NCI-H748 (cell line): ENCODE results near the gene KMT2D.

Experiments
- DNase-seq: peaks from one replicate; lab custom pipeline; 2025; ENCODE audit not compliant: unreplicated experiment; lab: John Stamatoyannopoulos, UW

The KMT2D gene

GRCh38 chr12:49037111-49037946 lies 23.3 kb downstream of the KMT2D start:
- DNase-seq, result no peak

DNA sequence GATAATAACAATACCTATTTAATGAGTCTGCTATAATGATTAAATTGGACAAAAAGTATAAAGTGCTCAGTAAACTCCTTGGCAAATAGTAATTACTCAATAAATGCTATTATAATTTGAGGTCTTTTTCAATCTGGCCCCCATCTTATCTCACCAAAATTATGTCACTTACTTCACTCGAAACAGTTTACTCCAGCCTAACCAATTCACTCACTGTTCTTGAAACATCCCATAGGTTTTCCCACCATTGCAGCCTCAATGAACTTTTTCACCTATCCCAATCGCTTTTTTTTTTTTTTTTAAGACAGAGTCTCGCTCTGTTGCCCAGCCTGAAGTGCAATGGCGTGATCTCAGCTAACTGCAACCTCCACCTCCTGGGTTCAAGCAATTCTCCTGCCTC lies 24.6 kb downstream of the KMT2D start:
- DNase-seq, result no peak

- DNase-seq, result no peak
Measured at GRCh38 chr12:49034286-49034622, 26.3 kb downstream of the KMT2D start.

DNA sequence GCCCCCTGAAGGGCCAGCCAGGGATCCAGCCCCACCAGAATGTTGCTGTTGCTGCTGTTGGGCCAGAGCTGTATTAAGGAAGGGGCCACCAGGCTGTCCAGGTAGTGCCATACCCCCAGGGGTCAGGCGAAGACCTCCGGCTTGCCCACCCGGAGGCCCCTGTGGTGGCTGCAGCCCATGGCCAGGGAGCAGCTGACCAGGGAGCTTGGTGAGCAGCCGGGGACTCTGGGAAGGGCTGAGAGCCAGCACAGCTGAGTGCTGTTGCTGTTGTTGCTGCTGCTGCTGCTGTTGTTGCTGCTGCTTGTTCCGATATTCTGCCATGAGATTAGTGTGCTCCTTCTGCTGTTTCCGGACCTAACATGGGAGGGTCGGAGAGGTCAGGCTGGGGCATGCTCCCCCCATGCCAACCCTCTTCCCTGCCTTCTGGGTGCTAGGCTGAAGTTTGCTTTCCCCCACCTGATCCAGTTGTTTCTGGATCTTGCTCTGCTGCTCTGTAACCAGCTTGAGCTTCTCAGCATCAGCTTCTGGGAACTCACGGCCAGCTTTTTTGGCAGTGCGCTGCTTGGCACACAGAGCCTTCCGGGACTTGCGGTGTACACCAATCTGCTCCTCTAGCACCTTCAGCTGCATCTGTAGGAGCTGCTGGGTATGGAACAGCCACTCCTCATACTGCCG lies 26.8 kb downstream of the KMT2D start:
- DNase-seq, result no peak

DNA sequence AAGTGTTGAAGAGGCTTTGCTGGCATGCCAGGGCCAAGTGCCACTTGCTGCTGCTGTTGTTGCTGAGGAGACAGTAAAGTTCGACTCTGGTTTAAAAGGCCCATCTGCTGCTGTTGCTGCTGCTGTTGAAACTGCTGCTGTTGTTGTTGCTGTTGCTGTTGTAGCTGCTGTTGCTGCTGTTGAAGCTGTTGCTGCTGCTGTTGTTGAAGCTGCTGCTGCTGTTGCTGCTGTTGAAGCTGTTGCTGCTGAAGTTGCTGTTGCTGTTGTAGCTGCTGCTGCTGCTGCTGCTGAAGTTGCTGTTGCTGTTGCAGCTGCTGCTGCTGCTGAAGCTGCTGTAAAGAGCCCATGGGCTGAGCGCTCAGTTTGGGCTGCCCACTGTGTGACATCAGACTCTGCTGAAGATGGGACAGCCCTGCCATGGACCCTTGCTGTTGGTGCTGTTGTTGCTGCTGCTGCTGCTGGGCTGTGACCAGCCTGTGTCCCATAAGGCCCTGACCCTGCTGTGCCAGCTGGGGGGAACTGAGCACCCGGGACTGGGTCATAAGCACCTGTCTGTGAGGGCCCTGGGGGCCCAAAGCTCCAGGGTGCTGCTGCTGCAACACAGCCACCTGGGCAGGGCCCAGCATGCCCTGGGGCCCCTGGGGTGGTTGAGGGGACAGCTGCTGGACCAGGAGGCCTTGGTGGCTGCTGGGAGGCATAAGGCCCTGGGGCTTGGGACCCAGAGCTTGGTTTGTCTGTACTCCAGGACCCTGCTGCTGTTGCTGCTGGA lies 27.7 kb downstream of the KMT2D start:
- no peak for DNase-seq

GRCh38 chr12:49032276-49032675 lies 28.3 kb downstream of the KMT2D start:
- no peak for DNase-seq

DNA sequence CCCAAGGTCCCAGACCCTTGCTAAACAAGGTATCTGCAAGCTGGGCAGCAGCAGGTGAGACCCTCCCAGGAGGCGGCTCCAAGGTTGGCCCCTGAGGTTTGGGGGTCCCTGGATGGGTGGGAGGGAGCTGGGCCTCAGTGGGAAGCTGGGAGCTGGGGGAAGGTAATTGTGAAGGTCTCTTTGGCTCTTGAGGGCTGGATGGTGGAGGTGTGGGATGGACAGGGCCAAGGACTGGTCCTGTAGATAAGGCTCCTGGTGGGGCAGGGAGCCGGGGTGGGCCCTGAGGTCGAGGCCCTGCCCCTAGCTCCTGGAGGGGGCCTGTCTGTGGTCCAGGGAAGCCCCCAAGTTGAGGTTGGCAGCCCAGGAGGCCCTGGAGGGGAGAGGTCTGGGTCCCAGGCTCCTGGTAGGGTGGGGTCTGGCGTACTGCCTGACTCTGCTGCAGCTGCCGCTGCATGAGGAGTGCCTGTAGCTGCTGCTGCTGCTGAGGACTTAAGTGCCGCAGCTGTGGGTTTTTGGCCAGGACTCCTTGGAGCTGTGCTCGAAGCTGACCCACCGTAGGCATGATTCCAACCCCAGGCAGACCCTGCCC lies 28.9 kb downstream of the KMT2D start:
- no peak for DNase-seq

DNA sequence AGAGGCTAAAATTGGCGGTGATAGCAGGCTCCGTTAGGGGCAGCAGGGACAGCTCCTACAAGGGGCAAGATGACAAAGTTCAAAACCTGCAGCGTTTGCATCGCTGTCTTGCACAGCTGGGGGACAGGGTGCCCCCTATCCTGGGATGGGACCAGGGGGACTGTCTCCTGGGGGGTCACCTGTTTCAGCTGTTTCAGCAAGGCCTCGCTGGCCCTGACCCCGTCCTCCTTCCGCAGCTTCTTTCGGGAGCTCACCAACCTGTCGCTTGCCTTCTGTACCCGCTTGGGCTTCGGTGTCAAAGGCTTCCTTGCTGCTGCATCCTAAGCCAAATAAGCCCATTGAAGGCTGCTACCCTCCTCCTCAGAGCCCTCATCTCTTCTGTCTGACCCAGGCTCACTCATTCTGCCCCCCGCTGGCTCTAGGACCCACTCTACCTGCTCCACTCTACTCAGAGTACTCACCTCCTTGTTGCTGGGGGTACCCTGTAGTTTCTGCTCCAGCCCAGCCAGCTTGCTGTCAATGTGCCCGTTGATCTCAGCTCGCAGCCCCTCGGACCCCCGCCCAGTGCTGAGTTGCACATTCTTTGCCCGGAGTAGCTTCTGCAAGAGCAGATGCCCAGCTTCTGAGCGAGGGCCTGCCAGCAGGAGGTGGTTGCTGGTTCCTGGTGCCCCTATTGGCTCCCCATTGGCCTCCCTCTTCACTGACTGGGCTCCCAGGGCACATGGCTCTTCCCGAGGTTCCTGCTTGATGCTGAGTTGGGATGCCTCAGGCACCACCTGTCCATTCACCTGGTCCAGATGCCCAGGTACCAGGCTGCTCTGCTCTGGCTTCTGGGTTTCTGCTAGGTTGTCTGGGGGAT lies 29.7 kb downstream of the KMT2D start:
- no peak for DNase-seq

- DNase-seq, result no peak
Measured at GRCh38 chr12:49030119-49030518, 30.5 kb downstream of the KMT2D start.

DNA sequence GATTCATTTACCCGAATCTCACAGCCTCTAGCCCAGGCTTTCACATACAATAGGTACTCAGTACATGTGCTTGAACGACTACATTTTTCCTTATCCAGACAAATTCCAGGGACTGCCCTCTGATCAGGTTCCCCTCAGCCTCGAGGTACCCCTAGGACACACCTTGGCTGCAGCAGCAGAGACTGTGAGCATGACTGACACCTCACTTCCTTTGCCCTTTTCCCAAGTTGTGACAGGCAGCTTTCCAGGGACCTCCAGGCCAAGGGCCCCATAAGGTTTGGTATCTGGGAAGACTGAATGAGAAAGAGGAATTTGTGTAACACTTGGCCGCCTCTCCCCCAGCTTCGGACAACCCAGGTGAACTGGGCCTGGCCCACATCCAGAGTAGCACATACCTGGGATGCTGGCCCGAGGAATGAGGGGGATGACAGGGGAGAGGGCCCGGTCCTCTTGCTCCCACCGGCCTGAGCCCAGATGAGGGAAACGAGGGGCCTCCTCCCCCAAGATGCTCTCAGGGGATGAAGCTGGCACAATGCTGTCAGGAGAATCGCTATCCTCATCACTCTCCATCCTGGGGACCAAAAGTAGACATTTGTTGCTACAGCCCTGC lies 31.8 kb downstream of the KMT2D start:
- DNase-seq, result no peak

DNA sequence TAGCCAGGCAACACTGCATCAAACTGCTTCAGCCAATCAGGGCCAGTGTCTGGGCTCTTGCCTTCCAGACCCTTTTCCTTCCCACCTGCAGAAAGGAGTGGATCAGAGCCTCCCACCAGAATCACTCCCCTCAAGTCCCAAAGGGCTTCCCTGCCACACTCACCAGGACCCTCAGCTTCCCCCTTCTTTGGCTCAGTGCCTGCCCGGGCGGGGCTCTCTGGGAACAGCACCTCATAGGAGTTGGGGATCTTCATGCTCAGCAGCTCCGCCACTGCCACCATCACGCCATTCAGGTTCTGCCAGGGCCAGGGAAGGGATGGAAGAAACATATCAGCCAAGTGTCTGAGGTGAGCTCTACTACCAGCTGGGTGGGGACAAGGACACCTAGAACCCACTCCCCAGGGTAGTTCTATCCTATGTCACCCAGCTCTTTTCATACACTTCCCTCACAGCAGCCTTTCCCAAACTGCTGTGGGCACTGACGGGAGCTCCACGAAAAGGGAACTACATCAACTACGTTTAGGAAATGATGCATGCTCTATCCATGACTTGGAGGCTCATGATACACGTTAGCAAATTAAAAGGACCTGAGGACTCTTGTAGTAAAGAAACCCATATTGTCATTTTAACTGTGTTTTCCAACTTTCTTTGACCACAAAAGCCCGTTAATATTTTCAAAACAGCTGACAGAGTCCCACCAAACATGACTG lies 32.6 kb downstream of the KMT2D start:
- no peak for DNase-seq

DNA sequence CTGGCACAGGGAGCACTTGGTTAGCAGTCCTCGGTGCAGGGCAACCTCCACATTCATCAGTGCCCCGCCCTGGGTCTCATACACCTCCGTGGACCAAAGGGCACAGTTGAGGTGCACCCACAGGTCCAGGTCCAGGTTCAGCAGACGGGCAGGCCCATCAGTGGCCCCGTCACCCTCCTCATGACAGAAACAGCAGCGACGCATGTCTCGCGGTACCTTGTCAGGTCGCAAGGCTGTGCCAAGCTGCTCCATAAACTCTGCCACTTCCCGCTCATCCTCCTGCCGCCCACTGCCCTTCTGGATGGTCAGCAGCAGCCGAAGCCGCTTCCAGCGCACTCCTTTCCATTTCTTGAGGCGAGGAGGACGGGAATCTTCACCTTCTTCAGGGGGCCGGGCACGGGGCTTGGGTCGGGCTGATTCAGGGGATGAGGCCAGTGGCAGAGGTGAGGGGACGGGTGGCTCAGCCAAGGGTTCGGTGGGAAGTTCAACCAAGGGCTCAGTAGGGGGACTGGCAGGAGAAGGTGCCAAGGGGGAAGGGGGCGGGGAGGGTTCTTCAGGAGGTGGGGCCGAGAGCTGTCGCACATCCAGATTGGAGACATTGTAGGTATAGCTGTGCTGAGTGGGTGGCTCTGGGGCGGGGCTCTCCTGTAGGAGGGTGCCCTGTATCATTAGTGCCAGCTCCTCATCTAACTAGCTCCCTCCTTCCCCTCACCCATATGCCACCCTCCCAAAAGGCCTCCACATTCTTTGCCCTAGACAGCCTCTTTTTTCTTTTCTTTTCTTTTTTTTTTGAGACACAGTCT lies 33.7 kb downstream of the KMT2D start:
- DNase-seq, result no peak

DNA sequence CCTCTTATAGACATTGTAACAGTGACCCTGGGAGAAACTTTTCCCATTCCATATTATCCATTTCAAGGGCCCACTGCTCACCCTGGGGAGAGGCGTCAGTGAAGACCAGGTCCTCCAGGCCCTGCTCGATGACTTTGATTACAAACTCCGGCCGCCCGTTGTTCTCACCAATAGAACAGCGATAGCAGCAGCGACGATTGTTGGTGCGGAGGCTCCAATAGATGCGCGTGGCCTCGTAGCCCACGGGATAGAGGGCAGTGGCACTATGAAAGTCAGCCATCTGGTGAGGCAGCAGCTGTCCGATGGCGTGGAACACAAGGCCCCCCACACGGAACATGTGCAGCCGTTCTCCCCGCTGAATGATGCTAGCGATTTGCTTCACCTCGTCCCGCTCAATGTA lies 34.5 kb downstream of the KMT2D start:
- DNase-seq, result no peak

GRCh38 chr12:49025463-49025862 lies 35.1 kb downstream of the KMT2D start:
- no peak for DNase-seq

DNA sequence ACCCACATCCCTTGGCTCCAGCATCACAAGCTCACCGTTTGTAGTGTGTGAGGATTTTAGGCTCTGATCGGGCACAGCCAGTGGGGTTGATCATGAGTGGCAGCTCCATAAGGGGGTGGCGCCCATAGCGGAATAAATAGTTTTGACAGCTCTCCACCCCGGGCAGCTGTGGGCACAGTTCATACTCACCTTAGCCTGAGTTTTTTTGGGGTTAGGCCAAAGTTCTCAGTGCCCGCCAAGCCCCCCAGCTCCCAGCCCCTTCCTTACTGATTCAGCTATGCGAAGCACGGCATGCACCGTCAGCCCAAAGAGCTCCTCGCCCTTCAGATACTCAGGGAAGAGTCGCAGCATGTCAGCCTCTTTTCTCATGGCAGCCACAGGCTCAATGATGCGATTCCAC lies 36.1 kb downstream of the KMT2D start:
- DNase-seq, result no peak

DNA sequence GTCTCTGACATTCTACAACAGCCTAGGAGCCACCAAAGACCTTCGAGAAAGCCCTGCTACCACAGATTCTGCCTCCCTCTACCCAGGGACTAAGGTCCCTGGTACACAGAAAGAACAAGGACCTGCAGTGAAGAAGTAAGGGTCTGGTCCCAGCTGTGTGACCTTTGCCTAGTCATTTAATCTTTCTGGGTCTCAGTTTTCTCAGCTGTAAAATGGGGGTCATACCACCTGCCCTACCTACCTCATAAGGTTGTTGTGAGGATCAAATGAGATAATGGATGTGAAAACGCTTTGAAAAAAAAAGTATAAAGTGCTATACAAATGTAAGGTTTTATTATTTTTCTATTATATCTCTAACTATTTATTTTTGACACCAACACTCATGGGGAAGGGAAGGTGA lies 36.8 kb downstream of the KMT2D start:
- DNase-seq, result no peak

DNA sequence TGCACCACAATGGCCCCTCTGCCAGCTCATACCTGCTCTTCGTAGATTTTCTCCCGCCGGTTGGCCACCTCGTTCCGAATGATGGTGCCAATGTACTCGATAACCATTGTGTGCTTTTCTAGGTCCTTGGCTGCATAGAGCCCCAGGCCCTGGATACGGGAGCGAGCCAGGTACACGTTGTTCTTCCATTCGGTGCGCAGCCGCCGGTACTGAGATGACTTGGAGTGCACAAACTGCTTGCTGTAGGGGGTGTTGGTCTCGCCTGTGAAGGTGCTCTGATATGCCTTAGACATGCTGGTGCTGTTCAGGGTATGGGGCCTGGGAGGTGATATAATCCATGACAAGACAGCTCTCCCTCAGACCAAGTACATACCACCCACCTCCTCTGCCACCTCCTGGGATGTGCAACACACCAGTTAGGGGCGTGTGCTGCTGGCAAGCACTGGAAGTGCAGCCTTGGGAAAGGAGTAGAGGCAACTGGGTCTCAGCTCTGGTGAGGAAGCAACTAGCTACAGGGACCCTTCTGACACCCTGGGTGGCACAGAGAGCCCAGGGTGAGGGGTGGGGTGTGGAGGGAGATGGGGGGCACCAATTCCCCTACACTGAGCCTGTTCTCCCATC lies 37.9 kb downstream of the KMT2D start:
- DNase-seq, result no peak

GRCh38 chr12:49021292-49021915 lies 39.2 kb downstream of the KMT2D start:
- no peak for DNase-seq
